ENCODE results near the gene TMEM258. TPM values are rescaled to one million over a fixed set of nuclear protein-coding genes. Genes with fewer than 3 reads are reported as not detected.

TMEM258 gene
- total RNA-seq, 4 donors from 2014 or later: 33.6 to 42.8 (median 36.6) TPM

DNA sequence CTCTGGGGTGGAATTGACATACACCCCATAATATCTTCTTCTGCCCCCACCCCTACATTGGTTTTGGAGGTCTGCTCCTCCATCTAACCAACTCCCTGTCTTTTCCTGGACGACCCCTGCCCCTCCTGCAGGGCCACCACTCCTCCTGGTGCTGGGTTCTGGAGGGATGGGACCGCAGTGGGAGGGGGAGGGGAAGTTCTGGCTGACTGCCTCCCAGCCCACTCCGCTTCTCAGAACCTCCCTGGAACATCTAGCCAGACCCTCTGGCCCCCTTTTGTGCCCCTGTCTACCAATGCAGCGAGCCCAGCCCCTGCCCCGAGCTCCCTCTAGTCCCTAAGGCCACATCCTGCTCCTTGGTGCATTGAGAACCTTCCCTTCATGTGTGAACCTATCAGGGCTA lies 38.7 kb downstream of the TMEM258 start:
- no peak overlapping the region for H3K4me3 ChIP-seq (ENCODE audit: low read depth, poor library complexity, severe bottlenecking)
- no peak for DNase-seq (ENCODE audit: low spot score in 2 of 2)
- intact Hi-C loops (cut with DNase I; ENCODE audit: low total_unique reads): no loop called here
- WGBS, 2 donors: 86 to 98% methylated on average over 5 of the region's 5 CpGs
- TF ChIP-seq, protein P1, sequence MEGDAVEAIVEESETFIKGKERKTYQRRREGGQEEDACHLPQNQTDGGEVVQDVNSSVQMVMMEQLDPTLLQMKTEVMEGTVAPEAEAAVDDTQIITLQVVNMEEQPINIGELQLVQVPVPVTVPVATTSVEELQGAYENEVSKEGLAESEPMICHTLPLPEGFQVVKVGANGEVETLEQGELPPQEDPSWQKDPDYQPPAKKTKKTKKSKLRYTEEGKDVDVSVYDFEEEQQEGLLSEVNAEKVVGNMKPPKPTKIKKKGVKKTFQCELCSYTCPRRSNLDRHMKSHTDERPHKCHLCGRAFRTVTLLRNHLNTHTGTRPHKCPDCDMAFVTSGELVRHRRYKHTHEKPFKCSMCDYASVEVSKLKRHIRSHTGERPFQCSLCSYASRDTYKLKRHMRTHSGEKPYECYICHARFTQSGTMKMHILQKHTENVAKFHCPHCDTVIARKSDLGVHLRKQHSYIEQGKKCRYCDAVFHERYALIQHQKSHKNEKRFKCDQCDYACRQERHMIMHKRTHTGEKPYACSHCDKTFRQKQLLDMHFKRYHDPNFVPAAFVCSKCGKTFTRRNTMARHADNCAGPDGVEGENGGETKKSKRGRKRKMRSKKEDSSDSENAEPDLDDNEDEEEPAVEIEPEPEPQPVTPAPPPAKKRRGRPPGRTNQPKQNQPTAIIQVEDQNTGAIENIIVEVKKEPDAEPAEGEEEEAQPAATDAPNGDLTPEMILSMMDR (IDR thresholded peaks at IDR 0.05): no peak
- TF ChIP-seq POLR2A (IDR thresholded peaks at IDR 0.05): no peak

GRCh38 chr11:61752925-61753521 lies 39.4 kb downstream of the TMEM258 start:
- H3K4me3 ChIP-seq (ENCODE audit: low read depth, poor library complexity, severe bottlenecking): no peak overlapping the region
- WGBS, 2 donors: 42 to 46% methylated on average over 17 of the region's 17 CpGs
- no peak for DNase-seq (ENCODE audit: low spot score in 2 of 2)
- no peak for TF ChIP-seq POLR2A (IDR thresholded peaks at IDR 0.05)
- intact Hi-C loops (cut with DNase I; ENCODE audit: low total_unique reads): no loop called here

GRCh38 chr11:61752117-61752924 lies 40.1 kb downstream of the TMEM258 start, which contains the start of gene MYRF:
Gene MYRF, plus strand, starts transcription at chr11:61752636. Its CDS starts 109 bp downstream, at chr11:61752745.
- no peak for TF ChIP-seq POLR2A (IDR thresholded peaks at IDR 0.05)
- TF ChIP-seq, protein P1 (IDR thresholded peaks at IDR 0.05): no peak
- intact Hi-C loops (cut with DNase I; ENCODE audit: low total_unique reads): no loop called here
- peak in 1 of 2 donors; percentile 89 for DNase-seq (ENCODE audit: low spot score in 2 of 2)
- H3K4me3 ChIP-seq (ENCODE audit: low read depth, poor library complexity, severe bottlenecking): no peak within 1 kb of the TSS
- 1 to 2% methylated on average over 22 to 54 of the region's 93 CpGs for WGBS, 2 donors

DNA sequence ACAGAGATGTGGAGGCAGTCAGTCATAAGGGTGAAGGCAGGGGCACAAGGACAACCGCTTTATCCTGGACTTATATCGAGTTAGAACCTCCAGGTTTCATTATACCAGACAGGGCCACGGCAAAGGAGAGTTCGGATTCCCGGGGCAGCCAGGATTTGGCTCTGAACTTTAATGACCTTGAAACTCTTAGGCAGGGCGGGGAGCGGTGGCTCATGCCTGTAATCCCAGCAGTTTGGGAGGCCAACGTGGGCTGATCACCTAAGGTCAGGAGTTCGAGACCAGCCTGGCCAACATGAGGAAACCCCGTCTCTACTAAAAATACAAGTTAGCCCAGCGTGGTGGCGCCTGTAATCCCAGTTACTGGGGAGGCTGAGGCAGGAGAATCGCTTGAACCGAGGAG lies 41.0 kb downstream of the TMEM258 start:
- intact Hi-C loops (cut with DNase I; ENCODE audit: low total_unique reads): no loop called here
- TF ChIP-seq, protein P1 (IDR thresholded peaks at IDR 0.05): no peak
- no peak for TF ChIP-seq POLR2A (IDR thresholded peaks at IDR 0.05)
- WGBS, 2 donors: 89% methylated on average over 14 of the region's 14 CpGs

GRCh38 chr11:61750631-61751273 lies 41.6 kb downstream of the TMEM258 start:
- WGBS, 2 donors: 96 to 98% methylated on average over 5 of the region's 5 CpGs
- intact Hi-C loops (cut with DNase I; ENCODE audit: low total_unique reads): no loop called here
- DNase-seq (ENCODE audit: low spot score in 2 of 2): no peak
- TF ChIP-seq POLR2A (IDR thresholded peaks at IDR 0.05): no peak
- TF ChIP-seq, protein P1 (IDR thresholded peaks at IDR 0.05): no peak
- no peak overlapping the region for H3K4me3 ChIP-seq (ENCODE audit: low read depth, poor library complexity, severe bottlenecking)

More for the DNA sequence above, 41.0 kb downstream of the TMEM258 start:
- H3K4me3 ChIP-seq (ENCODE audit: low read depth, poor library complexity, severe bottlenecking): no peak overlapping the region
- DNase-seq (ENCODE audit: low spot score in 2 of 2): no peak
